OCI-LY7 (cell line): ENCODE data around the gene TTC31.

ENCODE experiments used
- CTCF ChIP-seq: fragments of 200-600 bp; sonication (generic); conservative IDR thresholded peaks from 2 replicates; pipeline ENCODE4 v1.5.1; 2014; ENCODE audit warnings: mild to moderate bottlenecking, antibody characterized with exemption, low read length, moderate library complexity, mixed read lengths
- EZH2phosphoT487 ChIP-seq: fragments of 200-600 bp; sonication (generic); IDR thresholded peaks from 2 replicates; pipeline ENCODE4 v1.6.1; 2018; ENCODE audit warnings: low read depth, borderline replicate concordance, mild to moderate bottlenecking, mixed run types, antibody characterized with exemption, low read length, moderate library complexity, mixed read lengths

- TF ChIP-seq CTCF (no peak), EZH2phosphoT487 (no peak)
Observed at GRCh38 chr2:74436848-74437695, 45.8 kb upstream of the TTC31 start.
